ENCODE results near the gene UMODL1. TPM values are rescaled to one million over a fixed set of nuclear protein-coding genes. Genes with fewer than 3 reads are reported as not detected.

Gene UMODL1
- total and polyA plus RNA-seq, 3 donors from 2014 or later = 1.7 to 7.8 (median 6.8) TPM

DNA sequence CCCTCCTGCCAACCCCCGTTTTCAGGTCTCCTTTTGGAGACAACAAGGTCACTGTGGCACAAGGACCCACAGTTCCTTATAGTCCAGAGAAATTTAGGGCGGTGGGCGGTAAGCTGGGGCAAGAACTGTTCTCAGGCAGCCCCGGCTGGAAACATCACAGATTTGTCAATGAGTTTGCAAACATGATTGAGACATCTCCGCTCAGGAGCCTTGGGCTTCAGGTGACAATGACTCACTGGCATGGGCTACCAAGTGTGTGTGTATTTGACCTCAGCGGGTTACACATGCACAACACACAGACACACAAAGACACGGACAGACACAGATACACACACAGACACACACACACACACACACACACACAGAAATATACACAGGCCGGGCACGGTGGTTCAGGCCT, 89.6 kb downstream of the UMODL1 start:
- H3K4me1 ChIP-seq = no peaks in the 10 kb centered on the region

DNA sequence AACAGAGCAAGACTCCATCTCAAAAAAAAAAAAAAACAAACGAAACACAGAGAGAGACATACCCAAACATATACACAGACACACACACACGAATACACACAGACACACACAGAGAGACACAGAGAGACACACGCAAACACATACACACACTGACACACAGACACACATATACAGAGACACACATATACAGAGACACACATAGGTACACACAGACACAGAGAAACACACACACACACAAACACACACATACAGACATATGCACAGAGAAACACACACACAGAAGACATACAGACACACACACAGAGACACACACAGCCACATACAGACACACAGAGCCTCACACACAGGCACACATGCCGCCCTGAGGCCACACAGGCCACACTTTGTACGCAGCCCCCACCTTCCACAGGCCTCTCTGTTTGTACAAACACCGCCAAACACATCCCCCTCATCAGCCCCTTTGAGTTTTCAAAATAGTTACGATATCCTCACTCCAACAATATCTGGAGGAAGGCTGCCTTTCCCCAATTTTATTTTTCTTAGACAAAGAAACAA, 90.4 kb downstream of the UMODL1 start:
- 68 to 72% methylated on average over 7 of the region's 7 CpGs for WGBS, 2 donors
- Histone ChIP-seq H3K4me1 (no peaks in the 10 kb centered on the region), H3K36me3 (ENCODE audit: low read depth, missing control alignments) (no peaks in the 10 kb centered on the region), H3K9me3 (no peaks in the 10 kb centered on the region), H3K27me3 (no peaks in the 10 kb centered on the region), H3K4me3 (no peak overlapping the region), H3K27ac (no peak overlapping the region)
- intact Hi-C loops (cut with DNase I; ENCODE audit: low total_unique reads) = no loop called here
- TF ChIP-seq, protein P1, sequence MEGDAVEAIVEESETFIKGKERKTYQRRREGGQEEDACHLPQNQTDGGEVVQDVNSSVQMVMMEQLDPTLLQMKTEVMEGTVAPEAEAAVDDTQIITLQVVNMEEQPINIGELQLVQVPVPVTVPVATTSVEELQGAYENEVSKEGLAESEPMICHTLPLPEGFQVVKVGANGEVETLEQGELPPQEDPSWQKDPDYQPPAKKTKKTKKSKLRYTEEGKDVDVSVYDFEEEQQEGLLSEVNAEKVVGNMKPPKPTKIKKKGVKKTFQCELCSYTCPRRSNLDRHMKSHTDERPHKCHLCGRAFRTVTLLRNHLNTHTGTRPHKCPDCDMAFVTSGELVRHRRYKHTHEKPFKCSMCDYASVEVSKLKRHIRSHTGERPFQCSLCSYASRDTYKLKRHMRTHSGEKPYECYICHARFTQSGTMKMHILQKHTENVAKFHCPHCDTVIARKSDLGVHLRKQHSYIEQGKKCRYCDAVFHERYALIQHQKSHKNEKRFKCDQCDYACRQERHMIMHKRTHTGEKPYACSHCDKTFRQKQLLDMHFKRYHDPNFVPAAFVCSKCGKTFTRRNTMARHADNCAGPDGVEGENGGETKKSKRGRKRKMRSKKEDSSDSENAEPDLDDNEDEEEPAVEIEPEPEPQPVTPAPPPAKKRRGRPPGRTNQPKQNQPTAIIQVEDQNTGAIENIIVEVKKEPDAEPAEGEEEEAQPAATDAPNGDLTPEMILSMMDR (IDR thresholded peaks at IDR 0.05) = no peak
- TF ChIP-seq POLR2A (IDR thresholded peaks at IDR 0.05) = no peak
- no peak for DNase-seq

More for the DNA sequence above, 89.6 kb downstream of the UMODL1 start:
- intact Hi-C loops (cut with DNase I; ENCODE audit: low total_unique reads) = no loop called here
- TF ChIP-seq POLR2A (IDR thresholded peaks at IDR 0.05) = no peak
- TF ChIP-seq, protein P1 (IDR thresholded peaks at IDR 0.05) = no peak
- 94 to 95% methylated on average over 8 to 9 of the region's 9 CpGs for WGBS, 2 donors
- H3K27me3 ChIP-seq = no peaks in the 10 kb centered on the region
- no peaks in the 10 kb centered on the region for H3K36me3 ChIP-seq (ENCODE audit: low read depth, missing control alignments)
- no peak overlapping the region for H3K27ac ChIP-seq
- no peak overlapping the region for H3K4me3 ChIP-seq
- no peak for DNase-seq
- no peaks in the 10 kb centered on the region for H3K9me3 ChIP-seq

DNA sequence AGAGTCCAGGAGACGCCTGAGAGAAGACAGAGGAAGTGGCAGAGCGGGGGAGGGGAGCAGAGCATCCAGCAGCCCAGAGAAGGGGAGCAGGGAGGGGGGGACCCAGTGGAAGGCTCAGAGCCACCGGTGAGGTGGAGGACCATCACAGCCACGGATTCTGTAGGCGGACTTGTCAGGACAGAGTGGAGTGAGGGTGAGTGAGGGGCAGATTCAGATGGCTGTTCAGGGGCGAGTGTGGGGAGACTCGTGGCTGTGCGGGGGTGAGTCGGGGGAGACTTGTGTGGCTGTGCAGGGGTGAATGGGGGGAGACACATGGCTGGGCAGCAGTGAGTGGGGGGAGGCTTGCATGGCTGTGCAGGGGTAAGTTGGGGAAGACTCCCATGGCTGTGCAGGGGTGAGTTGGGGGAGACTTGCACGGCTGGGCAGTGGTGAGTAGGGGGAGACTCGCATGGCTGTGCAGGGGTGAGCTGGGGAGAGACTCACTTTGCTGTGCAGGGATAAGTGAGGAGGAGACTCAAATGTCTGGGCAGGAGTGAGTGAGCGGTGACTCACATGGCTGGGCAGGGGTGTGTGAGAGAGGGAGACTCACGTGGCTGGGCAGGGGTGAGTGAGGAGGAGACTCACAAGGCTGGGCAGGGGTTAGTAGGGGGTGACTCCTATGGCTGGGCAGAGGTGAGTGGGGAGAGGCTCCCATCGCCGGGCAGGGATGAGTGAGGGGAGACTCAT, 91.0 kb downstream of the UMODL1 start:
- Histone ChIP-seq H3K4me1 (no peaks in the 10 kb centered on the region), H3K9me3 (no peaks in the 10 kb centered on the region), H3K27ac (no peak overlapping the region), H3K4me3 (no peak overlapping the region), H3K36me3 (ENCODE audit: low read depth, missing control alignments) (no peaks in the 10 kb centered on the region), H3K27me3 (no peaks in the 10 kb centered on the region)
- 56 to 59% methylated on average over 14 to 15 of the region's 15 CpGs for WGBS, 2 donors
- intact Hi-C loops (cut with DNase I; ENCODE audit: low total_unique reads) = no loop called here
- no peak for DNase-seq
- no peak for TF ChIP-seq POLR2A (IDR thresholded peaks at IDR 0.05)
- TF ChIP-seq, protein P1 (IDR thresholded peaks at IDR 0.05) = no peak

DNA sequence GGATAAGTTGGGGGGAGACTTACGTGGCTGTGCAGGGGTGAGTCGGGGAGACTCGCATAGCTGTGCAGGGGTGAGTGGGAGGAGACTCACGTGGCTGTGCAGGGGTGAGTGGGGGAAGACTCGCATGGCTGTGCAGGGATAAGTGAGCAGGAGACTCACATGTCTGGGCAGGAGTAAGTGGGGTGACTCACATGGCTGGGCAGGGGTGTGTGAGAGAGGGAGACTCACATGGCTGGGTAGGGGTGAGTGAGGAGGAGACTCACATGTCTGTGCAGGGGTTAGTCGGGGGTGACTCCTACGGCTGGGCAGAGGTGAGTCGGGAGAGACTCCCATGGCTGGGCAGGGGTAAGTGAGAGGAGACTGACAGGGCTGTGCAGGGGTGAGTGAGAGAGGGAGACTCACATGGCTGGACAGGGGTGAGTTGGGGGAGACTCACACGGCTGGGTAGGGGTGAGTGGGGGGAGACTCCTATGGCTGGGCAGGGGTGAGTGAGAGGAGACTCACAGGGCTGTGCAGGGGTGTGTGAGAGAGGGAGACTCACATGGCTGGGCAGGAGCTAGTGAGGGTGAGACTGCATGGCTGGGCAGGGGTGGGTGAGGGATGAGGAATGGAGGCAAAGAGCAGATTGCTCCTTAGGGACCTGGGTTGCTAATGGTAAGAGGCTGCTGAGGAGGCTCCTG, 91.9 kb downstream of the UMODL1 start:
- intact Hi-C loops (cut with DNase I; ENCODE audit: low total_unique reads) = no loop called here
- Histone ChIP-seq H3K27me3 (no peaks in the 10 kb centered on the region), H3K27ac (no peak overlapping the region), H3K4me1 (no peaks in the 10 kb centered on the region), H3K4me3 (no peak overlapping the region), H3K36me3 (ENCODE audit: low read depth, missing control alignments) (no peaks in the 10 kb centered on the region), H3K9me3 (no peaks in the 10 kb centered on the region)
- TF ChIP-seq, protein P1 (IDR thresholded peaks at IDR 0.05) = no peak
- no peak for TF ChIP-seq POLR2A (IDR thresholded peaks at IDR 0.05)
- WGBS, 2 donors = 81% methylated on average over 9 of the region's 9 CpGs
- DNase-seq = no peak

Measured in testis (tissue), 3 donors.